Measurements from ENCODE around the gene MTCL1.

MTCL1 gene

GRCh38 chr18:8860845-8861642 is 155.7 kb downstream of the MTCL1 start:
- no peak for TF ChIP-seq CTCF (IDR thresholded peaks at IDR 0.05; ENCODE audit: unreplicated experiment in 3 of 3)
- Mint-ChIP-seq H3K4me3 (no peak overlapping the region), H3K4me1 (no peaks in the 10 kb centered on the region), H3K27ac (no peak overlapping the region), H3K9me3 (no peaks in the 10 kb centered on the region), H3K27me3 (ENCODE audit: low read depth) (peaks cover 8% of the 10 kb centered on the region), H3K36me3 (ENCODE audit: low read depth) (no peaks in the 10 kb centered on the region)

DNA sequence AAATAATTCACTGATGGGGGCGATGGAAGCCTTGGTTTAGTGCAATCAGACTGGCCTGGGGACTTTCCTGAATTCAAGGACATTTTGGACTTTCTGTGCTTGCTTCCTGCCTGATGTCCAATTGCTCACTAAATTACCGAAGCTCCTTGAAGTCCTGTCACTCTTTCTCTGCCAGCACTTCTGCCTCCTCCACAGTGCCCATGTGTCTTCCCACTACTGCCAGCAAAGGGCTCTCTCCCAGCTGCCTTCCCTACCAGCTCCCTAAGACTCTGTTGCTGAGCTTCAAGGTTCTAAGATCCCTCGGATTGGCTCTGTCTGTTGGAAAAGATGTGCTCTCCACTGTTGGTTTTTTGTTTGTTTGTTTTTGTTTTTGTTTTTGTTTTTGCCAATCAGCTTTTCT is 158.1 kb downstream of the MTCL1 start:
- no peak overlapping the region for H3K4me3 Mint-ChIP-seq
- no peak overlapping the region for H3K27ac Mint-ChIP-seq
- H3K9me3 Mint-ChIP-seq = no peaks in the 10 kb centered on the region
- no peak for TF ChIP-seq CTCF (IDR thresholded peaks at IDR 0.05; ENCODE audit: unreplicated experiment in 3 of 3)
- no peaks in the 10 kb centered on the region for H3K4me1 Mint-ChIP-seq
- H3K27me3 Mint-ChIP-seq (ENCODE audit: low read depth) = peaks cover 16% of the 10 kb centered on the region
- H3K36me3 Mint-ChIP-seq (ENCODE audit: low read depth) = no peaks in the 10 kb centered on the region

DNA sequence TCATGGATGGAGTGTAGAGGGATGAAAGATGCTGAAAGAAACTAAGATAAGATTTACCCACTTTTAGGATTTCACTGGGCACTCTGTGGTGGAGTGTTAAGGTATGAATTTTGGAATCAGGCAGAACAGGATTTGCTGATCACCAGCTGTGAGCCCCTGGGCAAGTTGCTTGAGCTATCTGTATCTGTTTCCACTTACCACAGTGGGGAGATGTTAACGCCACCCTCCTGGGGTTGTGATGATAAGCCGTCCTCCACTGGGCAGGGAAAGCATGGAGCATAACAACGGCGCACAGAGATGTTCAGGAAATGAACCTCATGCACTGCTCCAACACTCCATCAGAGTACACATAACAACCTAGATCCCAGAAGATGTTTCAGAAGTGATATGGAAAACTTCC is 160.6 kb downstream of the MTCL1 start:
- Mint-ChIP-seq H3K27me3 (ENCODE audit: low read depth) (peaks cover 16% of the 10 kb centered on the region), H3K36me3 (ENCODE audit: low read depth) (no peaks in the 10 kb centered on the region), H3K4me1 (no peaks in the 10 kb centered on the region), H3K4me3 (no peak overlapping the region), H3K9me3 (no peaks in the 10 kb centered on the region), H3K27ac (no peak overlapping the region)
- no peak for TF ChIP-seq CTCF (IDR thresholded peaks at IDR 0.05; ENCODE audit: unreplicated experiment in 3 of 3)

GRCh38 chr18:8866679-8867078 is 161.3 kb downstream of the MTCL1 start:
- H3K9me3 Mint-ChIP-seq = no peaks in the 10 kb centered on the region
- H3K36me3 Mint-ChIP-seq (ENCODE audit: low read depth) = no peaks in the 10 kb centered on the region
- no peak overlapping the region for H3K4me3 Mint-ChIP-seq
- H3K27ac Mint-ChIP-seq = no peak overlapping the region
- no peaks in the 10 kb centered on the region for H3K4me1 Mint-ChIP-seq
- peaks cover 16% of the 10 kb centered on the region for H3K27me3 Mint-ChIP-seq (ENCODE audit: low read depth)
- TF ChIP-seq CTCF (IDR thresholded peaks at IDR 0.05; ENCODE audit: unreplicated experiment in 3 of 3) = no peak

DNA sequence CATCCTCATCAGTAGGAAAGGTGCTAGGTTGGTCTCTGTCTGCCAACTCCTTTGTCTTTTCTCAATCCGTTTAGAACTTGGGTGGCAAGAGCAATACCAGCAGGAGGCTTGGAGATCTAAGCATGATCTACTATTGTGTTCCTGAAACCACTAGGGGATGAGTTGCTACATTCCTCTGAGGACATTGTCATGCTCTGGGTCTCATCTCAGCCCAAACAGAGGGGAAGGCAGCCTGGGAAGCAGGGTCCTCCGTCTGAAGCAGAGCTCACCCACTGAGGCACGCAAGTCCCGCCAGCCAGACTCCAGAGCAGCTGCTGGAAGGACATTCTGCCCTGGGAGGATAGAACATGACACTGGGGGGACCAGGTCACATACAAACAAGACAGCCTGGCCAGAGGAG is 162.9 kb downstream of the MTCL1 start:
- H3K27ac Mint-ChIP-seq = no peak overlapping the region
- H3K9me3 Mint-ChIP-seq = no peaks in the 10 kb centered on the region
- TF ChIP-seq CTCF (IDR thresholded peaks at IDR 0.05; ENCODE audit: unreplicated experiment in 3 of 3) = no peak
- no peak overlapping the region for H3K4me3 Mint-ChIP-seq
- no peaks in the 10 kb centered on the region for H3K4me1 Mint-ChIP-seq
- peaks cover 14% of the 10 kb centered on the region for H3K27me3 Mint-ChIP-seq (ENCODE audit: low read depth)
- H3K36me3 Mint-ChIP-seq (ENCODE audit: low read depth) = no peaks in the 10 kb centered on the region

DNA sequence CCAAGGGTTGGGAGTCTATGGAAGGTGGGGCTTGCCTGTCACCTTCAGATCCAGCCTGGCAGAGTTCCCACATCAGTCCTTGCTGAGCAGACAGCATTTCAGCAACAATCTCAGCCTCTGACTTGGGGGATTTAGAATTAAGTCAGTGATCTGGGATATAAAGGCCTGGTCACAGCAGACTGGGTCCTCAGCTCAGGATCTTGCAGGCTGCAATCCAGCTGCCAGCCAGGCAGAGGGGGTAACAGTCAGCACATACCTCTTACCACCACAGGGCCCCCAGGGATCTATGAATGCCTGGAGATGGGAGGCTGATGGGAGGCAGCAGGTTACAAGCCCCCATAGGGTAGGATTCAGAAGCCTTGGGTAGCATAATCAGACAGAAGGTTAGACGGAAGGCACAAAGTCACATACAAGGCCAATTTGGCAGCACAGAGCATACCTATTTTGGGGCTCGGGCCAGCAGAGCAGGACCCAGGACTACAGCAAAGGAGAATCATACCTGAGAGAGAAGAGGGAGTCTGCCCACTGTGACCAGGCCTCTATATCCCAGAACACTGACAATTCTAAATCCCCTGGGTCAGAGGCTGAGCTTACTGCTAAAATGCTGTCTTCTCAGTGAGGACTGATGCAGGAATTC is 163.5 kb downstream of the MTCL1 start:
- no peaks in the 10 kb centered on the region for H3K36me3 Mint-ChIP-seq (ENCODE audit: low read depth)
- no peaks in the 10 kb centered on the region for H3K4me1 Mint-ChIP-seq
- H3K27me3 Mint-ChIP-seq (ENCODE audit: low read depth) = peaks cover 9% of the 10 kb centered on the region
- H3K27ac Mint-ChIP-seq = no peak overlapping the region
- no peak overlapping the region for H3K4me3 Mint-ChIP-seq
- H3K9me3 Mint-ChIP-seq = no peaks in the 10 kb centered on the region
- TF ChIP-seq CTCF (IDR thresholded peaks at IDR 0.05; ENCODE audit: unreplicated experiment in 3 of 3) = no peak
